Measurements from ENCODE around the gene HCFC1.

Gene HCFC1

DNA sequence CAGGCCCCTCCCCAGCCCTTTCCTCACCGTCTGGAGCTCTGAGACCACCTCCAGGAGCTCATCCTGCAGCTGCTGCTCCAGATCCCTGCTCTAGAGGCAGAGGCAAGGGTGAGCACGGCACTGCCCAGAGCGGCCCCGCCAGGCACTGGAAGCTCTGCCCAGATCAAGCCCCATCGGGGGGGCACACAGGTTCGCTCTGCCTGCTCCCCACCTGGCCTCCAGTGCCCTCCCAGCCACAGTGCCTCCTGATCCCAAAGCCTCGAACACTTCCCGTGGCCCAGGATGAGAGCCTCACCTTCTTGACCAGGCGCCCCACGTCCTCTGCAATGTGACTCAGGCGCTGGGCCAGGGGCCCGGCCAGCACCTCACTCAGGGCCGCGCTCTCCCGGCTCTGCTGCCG lies 50.5 kb downstream of the HCFC1 start:
- Histone ChIP-seq H3K4me1 (ENCODE audit: control insufficient read depth, insufficient read depth, low read length, poor library complexity, severe bottlenecking) (peaks cover 10% of the 10 kb centered on the region), H3K4me3 (ENCODE audit: extremely low read depth, insufficient read depth, low read length, poor library complexity, severe bottlenecking) (no peak overlapping the region), H3K27ac (ENCODE audit: low read depth, low read length, severe bottlenecking) (no peak overlapping the region), H3K36me3 (ENCODE audit: control insufficient read depth, insufficient read depth, low read length) (no peaks in the 10 kb centered on the region), H3K9me3 (ENCODE audit: control insufficient read depth, low read length) (no peaks in the 10 kb centered on the region)
- WGBS, 2 experiments (ENCODE audit: insufficient coverage in 2 of 2), result 87 to 96% methylated on average over 7 to 10 of the region's 16 CpGs

DNA sequence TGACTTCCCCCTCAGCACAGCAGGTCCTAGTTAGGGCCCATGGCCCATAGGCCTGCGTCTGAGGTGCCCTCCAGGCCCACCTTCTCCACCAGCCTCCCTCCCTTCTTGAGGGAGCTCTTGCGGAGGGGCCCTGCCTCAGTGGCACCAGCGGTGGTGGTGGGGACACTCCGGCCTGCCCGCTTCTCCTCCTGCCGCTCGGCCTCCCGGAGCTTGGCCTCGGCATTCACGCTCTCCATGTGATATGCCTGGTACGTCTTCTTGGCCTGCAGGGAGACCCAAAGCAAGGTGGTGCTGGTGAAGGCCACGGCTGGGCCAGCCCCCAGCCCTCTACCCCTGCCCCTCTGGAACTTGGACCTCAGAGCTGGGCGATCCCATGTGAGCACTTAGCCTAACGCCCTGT lies 51.1 kb downstream of the HCFC1 start:
- Histone ChIP-seq H3K36me3 (ENCODE audit: control insufficient read depth, insufficient read depth, low read length) (no peaks in the 10 kb centered on the region), H3K27ac (ENCODE audit: low read depth, low read length, severe bottlenecking) (no peak overlapping the region), H3K9me3 (ENCODE audit: control insufficient read depth, low read length) (no peaks in the 10 kb centered on the region), H3K4me3 (ENCODE audit: extremely low read depth, insufficient read depth, low read length, poor library complexity, severe bottlenecking) (no peak overlapping the region), H3K4me1 (ENCODE audit: control insufficient read depth, insufficient read depth, low read length, poor library complexity, severe bottlenecking) (peaks cover 8% of the 10 kb centered on the region)
- 96 to 100% methylated on average over 3 to 10 of the region's 14 CpGs for WGBS, 2 experiments (ENCODE audit: insufficient coverage in 2 of 2)

DNA sequence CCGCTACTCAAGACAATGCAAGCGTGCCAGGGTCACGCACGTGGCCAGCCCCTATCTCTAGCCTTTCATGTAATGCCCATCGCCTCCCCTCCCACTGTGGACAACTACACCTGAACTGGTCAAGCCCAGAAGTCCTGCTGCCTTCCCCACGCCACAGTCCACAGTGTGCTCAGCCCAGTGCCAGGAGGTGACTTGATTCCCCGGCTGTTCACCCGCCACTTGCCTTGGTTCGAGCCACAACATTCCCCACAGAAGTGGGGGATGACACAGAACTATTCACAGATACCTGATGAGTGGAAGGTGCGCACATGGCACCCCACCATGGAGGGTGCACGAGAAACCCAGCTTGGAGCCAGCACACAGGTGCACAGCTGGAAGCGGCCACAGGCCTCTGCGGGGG lies 52.3 kb downstream of the HCFC1 start:
- Histone ChIP-seq H3K4me1 (ENCODE audit: control insufficient read depth, insufficient read depth, low read length, poor library complexity, severe bottlenecking) (peaks cover under 1% of the 10 kb centered on the region), H3K27ac (ENCODE audit: low read depth, low read length, severe bottlenecking) (no peak overlapping the region), H3K9me3 (ENCODE audit: control insufficient read depth, low read length) (no peaks in the 10 kb centered on the region), H3K4me3 (ENCODE audit: extremely low read depth, insufficient read depth, low read length, poor library complexity, severe bottlenecking) (no peak overlapping the region), H3K36me3 (ENCODE audit: control insufficient read depth, insufficient read depth, low read length) (no peaks in the 10 kb centered on the region)
- 87 to 100% methylated on average over 4 to 7 of the region's 13 CpGs for WGBS, 2 experiments (ENCODE audit: insufficient coverage in 2 of 2)

DNA sequence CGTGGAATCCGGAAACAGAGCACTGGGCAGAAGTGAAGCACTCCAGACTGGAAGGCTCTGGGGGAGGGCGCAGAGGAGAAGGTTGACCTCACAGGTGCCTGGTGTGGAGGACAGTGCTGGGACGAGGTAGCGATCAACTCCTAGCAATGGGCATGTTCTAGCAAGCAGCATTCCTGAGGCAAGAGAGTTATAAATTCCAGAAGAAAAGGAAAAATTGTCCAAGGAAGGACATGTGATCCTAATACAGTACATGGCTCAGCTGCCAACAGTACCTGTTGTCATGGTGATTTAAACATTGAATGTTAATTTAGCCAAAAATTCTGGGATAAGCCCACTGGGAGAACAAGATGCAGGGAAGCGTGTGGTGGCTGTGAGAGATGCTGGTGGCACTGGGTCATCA lies 53.7 kb downstream of the HCFC1 start:
- Histone ChIP-seq H3K4me1 (ENCODE audit: control insufficient read depth, insufficient read depth, low read length, poor library complexity, severe bottlenecking) (no peaks in the 10 kb centered on the region), H3K27ac (ENCODE audit: low read depth, low read length, severe bottlenecking) (no peak overlapping the region), H3K4me3 (ENCODE audit: extremely low read depth, insufficient read depth, low read length, poor library complexity, severe bottlenecking) (no peak overlapping the region), H3K36me3 (ENCODE audit: control insufficient read depth, insufficient read depth, low read length) (no peaks in the 10 kb centered on the region), H3K9me3 (ENCODE audit: control insufficient read depth, low read length) (no peaks in the 10 kb centered on the region)
- WGBS, 2 experiments (ENCODE audit: insufficient coverage in 2 of 2), result 90 to 94% methylated on average over 4 to 6 of the region's 6 CpGs

- Histone ChIP-seq H3K4me1 (ENCODE audit: control insufficient read depth, insufficient read depth, low read length, poor library complexity, severe bottlenecking) (no peaks in the 10 kb centered on the region), H3K36me3 (ENCODE audit: control insufficient read depth, insufficient read depth, low read length) (no peaks in the 10 kb centered on the region), H3K9me3 (ENCODE audit: control insufficient read depth, low read length) (no peaks in the 10 kb centered on the region), H3K4me3 (ENCODE audit: extremely low read depth, insufficient read depth, low read length, poor library complexity, severe bottlenecking) (no peak overlapping the region), H3K27ac (ENCODE audit: low read depth, low read length, severe bottlenecking) (no peak overlapping the region)
- 81 to 97% methylated on average over 5 to 13 of the region's 17 CpGs for WGBS, 2 experiments (ENCODE audit: insufficient coverage in 2 of 2)
Observed at GRCh38 chrX:153913701-153914100, 57.9 kb downstream of the HCFC1 start.

DNA sequence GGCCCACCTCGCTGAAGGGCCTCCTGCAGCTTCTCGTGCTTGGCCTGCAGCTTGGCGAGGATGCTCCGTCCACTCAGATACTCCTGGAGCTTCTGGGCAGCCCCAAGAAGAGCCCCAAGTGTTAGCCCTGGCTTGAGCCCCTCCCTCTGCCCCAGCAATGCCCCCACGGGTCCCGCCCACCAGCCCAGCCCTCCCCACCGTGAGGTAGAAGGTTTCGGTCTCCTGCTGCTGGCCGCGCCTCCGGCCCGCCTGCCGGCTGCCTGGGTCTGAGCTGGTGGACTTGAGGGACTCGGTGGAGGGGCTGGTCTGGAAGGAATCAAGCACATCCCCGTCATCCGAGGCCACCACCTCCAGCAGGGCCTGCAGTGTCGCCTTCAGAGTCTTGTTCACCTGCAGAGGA lies 58.4 kb downstream of the HCFC1 start:
- 72 to 90% methylated on average over 2 to 6 of the region's 17 CpGs for WGBS, 2 experiments (ENCODE audit: insufficient coverage in 2 of 2)
- Histone ChIP-seq H3K27ac (ENCODE audit: low read depth, low read length, severe bottlenecking) (no peak overlapping the region), H3K9me3 (ENCODE audit: control insufficient read depth, low read length) (no peaks in the 10 kb centered on the region), H3K4me3 (ENCODE audit: extremely low read depth, insufficient read depth, low read length, poor library complexity, severe bottlenecking) (no peak overlapping the region), H3K4me1 (ENCODE audit: control insufficient read depth, insufficient read depth, low read length, poor library complexity, severe bottlenecking) (no peaks in the 10 kb centered on the region), H3K36me3 (ENCODE audit: control insufficient read depth, insufficient read depth, low read length) (no peaks in the 10 kb centered on the region)

DNA sequence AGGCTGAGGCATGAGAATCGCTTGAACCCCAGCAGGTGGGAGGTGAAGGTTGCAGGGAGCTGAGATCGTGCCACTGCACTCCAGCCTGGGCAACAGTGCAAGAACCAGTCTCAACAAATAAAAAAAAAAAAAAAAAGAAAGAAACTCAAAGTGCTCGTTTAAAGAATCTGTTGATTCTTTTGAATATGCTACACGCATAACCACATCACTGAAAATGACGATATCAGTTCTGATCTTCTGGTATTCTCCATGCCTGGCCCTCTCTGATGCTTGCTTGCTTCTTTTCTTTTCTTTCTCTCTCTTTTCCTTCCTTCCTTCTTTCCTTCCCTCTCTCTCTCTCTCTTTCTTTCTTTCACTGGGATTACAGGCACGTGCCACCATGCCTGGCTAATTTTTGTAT lies 59.8 kb downstream of the HCFC1 start:
- Histone ChIP-seq H3K9me3 (ENCODE audit: control insufficient read depth, low read length) (no peaks in the 10 kb centered on the region), H3K27ac (ENCODE audit: low read depth, low read length, severe bottlenecking) (no peak overlapping the region), H3K4me1 (ENCODE audit: control insufficient read depth, insufficient read depth, low read length, poor library complexity, severe bottlenecking) (no peaks in the 10 kb centered on the region), H3K4me3 (ENCODE audit: extremely low read depth, insufficient read depth, low read length, poor library complexity, severe bottlenecking) (no peak overlapping the region), H3K36me3 (ENCODE audit: control insufficient read depth, insufficient read depth, low read length) (no peaks in the 10 kb centered on the region)
- 100% methylated on average over 3 of the region's 6 CpGs for WGBS, 2 experiments (ENCODE audit: insufficient coverage in 2 of 2)

DNA sequence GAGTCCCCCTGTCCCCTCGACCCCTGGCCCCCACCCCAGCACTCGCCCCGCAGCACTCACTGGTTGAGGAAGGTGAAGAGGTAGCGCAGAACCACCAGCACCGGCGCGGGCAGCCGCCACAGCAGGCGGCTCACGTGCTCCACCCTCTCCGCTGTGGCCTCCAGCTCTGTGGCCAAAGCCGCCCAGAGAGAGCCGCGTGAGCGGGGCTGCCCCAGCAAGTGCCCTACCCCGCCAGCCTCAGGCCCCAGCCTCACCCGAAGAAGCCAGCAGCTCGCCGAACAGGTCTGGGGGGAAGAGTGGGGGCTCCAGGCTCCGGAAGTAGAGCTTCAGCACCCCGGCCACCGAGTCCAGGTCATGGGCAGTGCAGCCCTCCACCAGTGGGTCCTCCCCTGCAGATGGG lies 61.2 kb downstream of the HCFC1 start:
- Histone ChIP-seq H3K9me3 (ENCODE audit: control insufficient read depth, low read length) (no peaks in the 10 kb centered on the region), H3K4me1 (ENCODE audit: control insufficient read depth, insufficient read depth, low read length, poor library complexity, severe bottlenecking) (no peaks in the 10 kb centered on the region), H3K4me3 (ENCODE audit: extremely low read depth, insufficient read depth, low read length, poor library complexity, severe bottlenecking) (no peak overlapping the region), H3K36me3 (ENCODE audit: control insufficient read depth, insufficient read depth, low read length) (no peaks in the 10 kb centered on the region), H3K27ac (ENCODE audit: low read depth, low read length, severe bottlenecking) (no peak overlapping the region)
- WGBS, 2 experiments (ENCODE audit: insufficient coverage in 2 of 2), result 89 to 98% methylated on average over 9 to 19 of the region's 22 CpGs

GRCh38 chrX:153909980-153910360 lies 61.6 kb downstream of the HCFC1 start:
- Histone ChIP-seq H3K4me3 (ENCODE audit: extremely low read depth, insufficient read depth, low read length, poor library complexity, severe bottlenecking) (no peak overlapping the region), H3K27ac (ENCODE audit: low read depth, low read length, severe bottlenecking) (no peak overlapping the region), H3K4me1 (ENCODE audit: control insufficient read depth, insufficient read depth, low read length, poor library complexity, severe bottlenecking) (no peaks in the 10 kb centered on the region), H3K9me3 (ENCODE audit: control insufficient read depth, low read length) (no peaks in the 10 kb centered on the region), H3K36me3 (ENCODE audit: control insufficient read depth, insufficient read depth, low read length) (no peaks in the 10 kb centered on the region)
- 93 to 97% methylated on average over 8 to 22 of the region's 25 CpGs for whole genome bisulfite sequencing, 2 experiments (ENCODE audit: insufficient coverage in 2 of 2)

- WGBS, 2 experiments (ENCODE audit: insufficient coverage in 2 of 2), result 84 to 89% methylated on average over 10 to 20 of the region's 37 CpGs
- Histone ChIP-seq H3K27ac (ENCODE audit: low read depth, low read length, severe bottlenecking) (no peak overlapping the region), H3K4me1 (ENCODE audit: control insufficient read depth, insufficient read depth, low read length, poor library complexity, severe bottlenecking) (peaks cover 1% of the 10 kb centered on the region), H3K9me3 (ENCODE audit: control insufficient read depth, low read length) (no peaks in the 10 kb centered on the region), H3K4me3 (ENCODE audit: extremely low read depth, insufficient read depth, low read length, poor library complexity, severe bottlenecking) (no peak overlapping the region), H3K36me3 (ENCODE audit: control insufficient read depth, insufficient read depth, low read length) (no peaks in the 10 kb centered on the region)
Observed at GRCh38 chrX:153909024-153909979, 62.3 kb downstream of the HCFC1 start.

DNA sequence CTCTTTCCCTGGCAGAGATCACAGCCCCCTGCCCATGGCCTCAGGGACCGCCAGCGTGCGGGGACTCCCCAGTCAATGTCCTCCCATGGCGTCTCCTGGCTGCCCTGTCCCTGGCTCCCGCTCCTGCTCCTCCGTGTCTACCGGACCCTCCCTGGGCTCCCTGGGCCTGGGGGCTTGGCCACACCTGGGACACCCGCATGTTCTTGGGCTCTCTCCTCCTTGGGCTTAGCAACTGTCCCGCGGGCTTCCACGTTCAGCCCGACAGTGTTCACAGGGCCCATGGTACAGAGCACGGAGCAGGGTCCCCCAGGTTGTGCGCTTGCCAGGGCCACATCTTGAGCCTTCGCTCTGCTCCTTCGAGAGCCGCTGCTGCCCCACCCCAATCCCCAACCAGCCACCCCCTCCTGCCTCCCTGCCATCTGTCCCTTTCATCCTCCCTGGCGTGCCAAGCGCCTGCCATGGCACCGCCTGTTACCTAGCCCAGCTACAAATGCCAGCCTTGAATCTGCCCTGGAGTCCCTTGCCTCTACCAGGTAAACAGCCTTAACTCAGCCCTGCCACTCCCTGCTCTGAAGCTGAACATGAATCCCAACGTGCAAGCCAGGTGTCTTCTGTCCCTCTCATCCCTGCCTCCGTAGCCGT lies 63.3 kb downstream of the HCFC1 start:
- Histone ChIP-seq H3K4me1 (ENCODE audit: control insufficient read depth, insufficient read depth, low read length, poor library complexity, severe bottlenecking) (peaks cover 7% of the 10 kb centered on the region), H3K27ac (ENCODE audit: low read depth, low read length, severe bottlenecking) (no peak overlapping the region), H3K9me3 (ENCODE audit: control insufficient read depth, low read length) (no peaks in the 10 kb centered on the region), H3K4me3 (ENCODE audit: extremely low read depth, insufficient read depth, low read length, poor library complexity, severe bottlenecking) (no peak overlapping the region), H3K36me3 (ENCODE audit: control insufficient read depth, insufficient read depth, low read length) (no peaks in the 10 kb centered on the region)
- 87 to 93% methylated on average over 3 to 18 of the region's 23 CpGs for WGBS, 2 experiments (ENCODE audit: insufficient coverage in 2 of 2)
